Measurements from ENCODE around the gene ALDH3A2.

DNA sequence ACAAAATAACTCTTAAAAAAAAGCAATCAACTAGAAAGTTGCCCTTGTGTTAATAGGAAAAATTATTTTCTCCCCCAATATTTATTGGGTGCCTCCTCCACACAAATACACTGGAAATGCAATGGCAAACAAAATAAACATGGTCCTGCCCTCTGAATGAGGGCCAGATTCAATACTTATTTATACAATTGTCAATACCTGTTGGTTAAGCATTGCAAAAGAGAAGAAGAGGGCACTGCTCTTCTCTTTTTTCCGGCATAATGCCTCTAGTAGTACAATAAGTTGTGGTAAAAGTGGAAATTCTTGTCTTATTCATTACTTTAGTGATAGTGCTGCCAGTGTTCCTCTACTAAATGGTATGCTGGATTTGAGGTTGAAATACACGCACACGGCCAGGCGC, 22.5 kb upstream of the ALDH3A2 start:
- TF ChIP-seq, protein P1, sequence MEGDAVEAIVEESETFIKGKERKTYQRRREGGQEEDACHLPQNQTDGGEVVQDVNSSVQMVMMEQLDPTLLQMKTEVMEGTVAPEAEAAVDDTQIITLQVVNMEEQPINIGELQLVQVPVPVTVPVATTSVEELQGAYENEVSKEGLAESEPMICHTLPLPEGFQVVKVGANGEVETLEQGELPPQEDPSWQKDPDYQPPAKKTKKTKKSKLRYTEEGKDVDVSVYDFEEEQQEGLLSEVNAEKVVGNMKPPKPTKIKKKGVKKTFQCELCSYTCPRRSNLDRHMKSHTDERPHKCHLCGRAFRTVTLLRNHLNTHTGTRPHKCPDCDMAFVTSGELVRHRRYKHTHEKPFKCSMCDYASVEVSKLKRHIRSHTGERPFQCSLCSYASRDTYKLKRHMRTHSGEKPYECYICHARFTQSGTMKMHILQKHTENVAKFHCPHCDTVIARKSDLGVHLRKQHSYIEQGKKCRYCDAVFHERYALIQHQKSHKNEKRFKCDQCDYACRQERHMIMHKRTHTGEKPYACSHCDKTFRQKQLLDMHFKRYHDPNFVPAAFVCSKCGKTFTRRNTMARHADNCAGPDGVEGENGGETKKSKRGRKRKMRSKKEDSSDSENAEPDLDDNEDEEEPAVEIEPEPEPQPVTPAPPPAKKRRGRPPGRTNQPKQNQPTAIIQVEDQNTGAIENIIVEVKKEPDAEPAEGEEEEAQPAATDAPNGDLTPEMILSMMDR (IDR thresholded peaks at IDR 0.05; ENCODE audit: borderline replicate concordance, extremely low read depth, low read length, poor library complexity, severe bottlenecking) = no peak
- TF ChIP-seq EZH2 (IDR thresholded peaks at IDR 0.05; ENCODE audit: borderline replicate concordance, low read depth, low read length, severe bottlenecking) = no peak

Measured in DND-41 (cell line).